Lung microvascular endothelial cell (primary cell): Measurements from ENCODE around the gene WASF2. TPM values are rescaled to one million over a fixed set of nuclear protein-coding genes. Genes with fewer than 3 reads are reported as not detected.

ENCODE experiments used
- DNase-seq, 2 donors: peaks; one replicate each; pipeline versions ENCODE4 v3.0.0 to v3.0.0-alpha.2; 2010; ENCODE audit warnings: low read depth in 2 of 2
- total RNA-seq: library from RNA; depleted of rRNA; stranded (reverse); fragments of >200 nt; gene quantifications from 2 replicates; pipeline ENCODE4 v1.2.1, GENCODE V29; 2014

The WASF2 gene
- total RNA-seq, 1 donor from 2014 or later = 34.7 TPM

- no peak for DNase-seq
Observed at GRCh38 chr1:27379564-27380122, 110.3 kb downstream of the WASF2 start.

- no peak for DNase-seq
Observed at GRCh38 chr1:27377760-27378495, 112.0 kb downstream of the WASF2 start.

GRCh38 chr1:27374362-27375086, 115.4 kb downstream of the WASF2 start, which contains the start of gene FCN3:
Gene FCN3, minus strand, starts transcription at chr1:27374824. Its CDS starts 6 bp downstream, at chr1:27374818.
- no peak for DNase-seq

GRCh38 chr1:27372808-27373690, 116.9 kb downstream of the WASF2 start:
- no peak for DNase-seq

GRCh38 chr1:27372022-27372807, 117.8 kb downstream of the WASF2 start:
- no peak for DNase-seq

GRCh38 chr1:27368869-27369582, 120.9 kb downstream of the WASF2 start:
- DNase-seq = peak in 1 of 2 donors; percentile 43

GRCh38 chr1:27367160-27367650, 122.8 kb downstream of the WASF2 start:
- DNase-seq = no peak

- peak; percentile 71 to 73 for DNase-seq
Observed at GRCh38 chr1:27366411-27367159, 123.4 kb downstream of the WASF2 start, which contains the start of gene MAP3K6. Gene MAP3K6, minus strand, starts transcription at chr1:27366961. Its CDS starts 364 bp downstream, at chr1:27366597.

- DNase-seq = peak; percentile 77 to 80
Observed at GRCh38 chr1:27366113-27366410, 123.9 kb downstream of the WASF2 start.

- DNase-seq = peak; percentile 84 to 90
Observed at GRCh38 chr1:27365372-27366112, 124.4 kb downstream of the WASF2 start.

GRCh38 chr1:27364696-27365371, 125.1 kb downstream of the WASF2 start:
- no peak for DNase-seq

GRCh38 chr1:27363766-27364695, 125.9 kb downstream of the WASF2 start:
- DNase-seq = no peak

- DNase-seq = no peak
Observed at GRCh38 chr1:27361553-27361952, 128.4 kb downstream of the WASF2 start.

GRCh38 chr1:27361044-27361402, 128.9 kb downstream of the WASF2 start:
- no peak for DNase-seq

GRCh38 chr1:27360159-27361043, 129.6 kb downstream of the WASF2 start:
- DNase-seq = peak in 1 of 2 donors; percentile 19

- no peak for DNase-seq
Observed at GRCh38 chr1:27359822-27360158, 130.2 kb downstream of the WASF2 start.
